GM12892 (cell line): Measurements from ENCODE around the gene PROSER3.

Source experiments
- DNase-seq: peaks from one replicate; pipeline ENCODE4 v3.0.0; 2011; ENCODE audit not compliant: insufficient read length
- FAIRE-seq: peaks from 2 replicates; lab custom pipeline; 2011; peaks lifted over from hg19 to GRCh38; lab: Jason Lieb, UNC
- POLR2A ChIP-seq: IDR thresholded peaks from 2 replicates; pipeline ENCODE4 v1.6.1; 2011; ENCODE audit warnings: low read depth, low read length, control low read depth
- POLR2AphosphoS5 ChIP-seq: IDR thresholded peaks from 2 replicates; pipeline ENCODE4 v1.6.1; 2011; ENCODE audit warnings: low read depth, low read length, control low read depth
- TAF1 ChIP-seq: IDR thresholded peaks from 2 replicates; pipeline ENCODE4 v1.6.1; 2011; ENCODE audit warnings: low read depth, mild to moderate bottlenecking, control low read depth, low read length, borderline replicate concordance

The PROSER3 gene

DNA sequence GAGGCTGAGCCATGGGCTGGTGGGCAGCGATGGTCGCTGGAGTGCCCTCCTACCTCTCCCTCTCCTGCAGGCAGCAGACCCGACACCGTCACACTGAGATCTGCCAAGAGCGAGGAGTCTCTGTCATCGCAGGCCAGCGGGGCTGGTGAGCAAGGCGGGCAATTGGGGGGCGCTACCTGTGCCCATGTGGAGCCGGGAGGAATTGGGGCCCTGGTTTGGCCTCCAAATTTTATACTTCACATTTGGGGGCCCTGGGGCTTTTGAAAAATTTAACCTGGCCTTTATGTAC, 27.3 kb downstream of the PROSER3 start:
- DNase-seq (no peak), FAIRE-seq (no peak)
- TF ChIP-seq POLR2A = no peak
- no peak for TF ChIP-seq TAF1
- no peak for TF ChIP-seq POLR2AphosphoS5

DNA sequence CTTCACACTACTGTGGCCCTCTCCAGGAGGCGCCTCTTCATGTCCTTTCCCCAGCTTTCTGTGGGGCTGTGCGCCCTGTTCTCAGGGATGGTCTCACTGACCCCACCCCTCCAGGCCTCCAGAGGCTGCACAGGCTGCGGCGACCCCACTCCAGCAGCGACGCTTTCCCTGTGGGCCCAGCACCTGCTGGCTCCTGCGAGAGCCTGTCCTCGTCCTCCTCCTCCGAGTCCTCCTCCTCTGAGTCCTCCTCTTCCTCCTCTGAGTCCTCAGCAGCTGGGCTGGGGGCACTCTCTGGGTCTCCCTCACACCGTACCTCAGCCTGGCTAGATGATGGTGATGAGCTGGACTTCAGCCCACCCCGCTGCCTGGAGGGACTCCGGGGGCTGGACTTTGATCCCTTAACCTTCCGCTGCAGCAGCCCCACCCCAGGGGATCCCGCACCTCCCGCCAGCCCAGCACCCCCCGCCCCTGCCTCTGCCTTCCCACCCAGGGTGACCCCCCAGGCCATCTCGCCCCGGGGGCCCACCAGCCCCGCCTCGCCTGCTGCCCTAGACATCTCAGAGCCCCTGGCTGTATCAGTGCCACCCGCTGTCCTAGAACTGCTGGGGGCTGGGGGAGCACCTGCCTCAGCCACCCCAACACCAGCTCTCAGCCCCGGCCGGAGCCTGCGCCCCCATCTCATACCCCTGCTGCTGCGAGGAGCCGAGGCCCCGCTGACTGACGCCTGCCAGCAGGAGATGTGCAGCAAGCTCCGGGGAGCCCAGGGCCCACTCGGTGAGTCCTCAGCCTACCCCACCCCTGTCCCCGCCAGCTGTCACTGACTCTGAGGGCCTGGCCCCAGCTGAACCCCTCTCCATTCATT, 28.6 kb downstream of the PROSER3 start:
- FAIRE-seq (no peak), DNase-seq (no peak)
- TF ChIP-seq TAF1 (no peak), POLR2A (no peak)

GRCh38 chr19:35787227-35787799, 29.3 kb downstream of the PROSER3 start:
- DNase-seq (no peak), FAIRE-seq (no peak)
- no peak for TF ChIP-seq POLR2A
- no peak for TF ChIP-seq POLR2AphosphoS5
- TF ChIP-seq TAF1 = no peak

DNA sequence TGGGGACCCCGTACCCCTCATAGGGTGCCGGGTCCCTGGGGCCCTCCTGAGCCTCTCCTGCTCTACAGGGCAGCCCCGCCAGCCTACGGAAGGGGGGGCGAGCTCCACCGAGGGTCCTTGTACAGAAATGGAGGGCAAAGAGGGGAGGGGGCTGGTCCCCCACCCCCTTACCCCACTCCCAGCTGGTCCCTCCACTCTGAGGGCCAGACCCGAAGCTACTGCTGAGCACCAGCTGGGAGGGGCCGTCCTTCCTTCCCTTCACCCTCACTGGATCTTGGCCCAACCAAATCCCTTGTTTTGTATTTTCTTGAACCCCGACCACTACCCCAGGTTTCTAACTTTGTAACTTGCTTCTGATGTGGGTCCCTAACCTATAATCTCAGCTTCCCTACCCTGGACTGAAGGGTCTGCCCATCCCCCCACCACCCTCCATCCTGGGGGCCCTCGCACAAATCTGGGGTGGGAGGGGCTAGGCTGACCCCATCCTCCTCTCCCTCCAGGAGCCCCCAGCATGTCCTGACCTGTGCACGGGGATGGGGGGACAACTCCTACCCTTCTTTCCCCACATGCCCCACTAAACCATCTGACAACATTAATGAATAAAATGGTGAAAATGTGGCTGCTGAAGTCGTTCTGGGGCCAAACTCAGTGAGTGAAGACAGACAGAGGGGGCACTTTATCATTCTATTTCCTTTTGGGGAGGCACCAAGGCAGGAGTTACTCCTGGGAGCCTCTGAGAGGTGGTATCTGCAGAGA, 30.4 kb downstream of the PROSER3 start:
- no peak for FAIRE-seq
- no peak for DNase-seq
- TF ChIP-seq POLR2AphosphoS5 (no peak), TAF1 (no peak), POLR2A (no peak)

- TF ChIP-seq TAF1 (no peak), POLR2A (no peak)
- FAIRE-seq = no peak
- no peak for DNase-seq
Measured at GRCh38 chr19:35789195-35789977, 31.4 kb downstream of the PROSER3 start.

DNA sequence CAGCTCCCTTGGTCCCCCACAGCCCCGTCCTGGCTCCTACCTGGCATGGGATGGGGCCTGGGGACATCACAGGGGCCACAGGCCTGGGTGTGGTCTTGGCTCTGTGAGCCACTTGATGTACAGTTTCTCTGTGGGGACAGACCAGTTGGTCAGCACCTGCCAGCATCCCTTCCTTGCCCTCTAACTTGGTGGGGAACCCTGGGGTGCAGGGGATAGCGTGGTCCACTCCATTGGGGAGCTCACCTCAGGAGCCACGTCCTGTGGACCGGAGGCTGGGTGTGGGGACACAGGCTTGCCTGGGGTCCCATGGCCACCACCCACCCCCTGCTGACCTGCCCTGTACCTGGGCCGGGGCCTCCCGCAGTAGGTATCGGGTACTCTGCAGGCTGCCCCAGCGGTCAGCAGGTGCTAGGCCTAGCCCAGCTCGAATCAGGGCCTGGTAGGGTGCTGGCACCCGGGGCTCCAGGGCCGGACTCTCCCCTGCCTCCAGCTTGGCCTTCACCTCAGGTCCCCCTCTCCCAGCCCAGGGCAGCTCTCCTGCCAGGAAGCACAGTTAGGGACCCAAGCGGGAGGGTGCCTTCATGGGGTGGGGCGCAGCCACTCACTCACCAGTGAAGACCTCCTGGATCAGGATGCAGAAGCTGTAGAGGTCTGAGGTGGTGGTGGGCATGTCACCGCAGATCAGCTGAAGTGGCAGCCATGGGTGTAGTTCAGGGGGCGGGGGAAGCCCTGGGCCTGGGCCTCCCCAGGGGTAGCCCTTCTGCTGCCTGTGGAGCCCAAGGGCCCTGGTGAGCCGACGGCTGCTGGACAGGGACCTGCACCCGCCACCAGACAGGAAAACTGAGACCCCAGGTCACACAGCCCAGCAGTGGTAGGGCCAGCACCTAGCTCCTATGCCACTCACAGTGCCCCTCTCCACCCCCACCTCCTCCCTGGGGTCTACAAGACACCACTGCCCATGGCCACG, 32.3 kb downstream of the PROSER3 start:
- TF ChIP-seq POLR2AphosphoS5 (no peak), TAF1 (no peak), POLR2A (no peak)
- no peak for FAIRE-seq

GRCh38 chr19:35790981-35791813, 33.2 kb downstream of the PROSER3 start:
- FAIRE-seq (no peak), DNase-seq (no peak)
- TF ChIP-seq POLR2A = no peak
- no peak for TF ChIP-seq POLR2AphosphoS5
- TF ChIP-seq TAF1 = no peak

More for the DNA sequence above, 32.3 kb downstream of the PROSER3 start:
- no peak for DNase-seq

GRCh38 chr19:35791814-35792279, 33.9 kb downstream of the PROSER3 start:
- no peak for FAIRE-seq
- TF ChIP-seq TAF1 = no peak
- TF ChIP-seq POLR2A = no peak
- no peak for TF ChIP-seq POLR2AphosphoS5
- no peak for DNase-seq

DNA sequence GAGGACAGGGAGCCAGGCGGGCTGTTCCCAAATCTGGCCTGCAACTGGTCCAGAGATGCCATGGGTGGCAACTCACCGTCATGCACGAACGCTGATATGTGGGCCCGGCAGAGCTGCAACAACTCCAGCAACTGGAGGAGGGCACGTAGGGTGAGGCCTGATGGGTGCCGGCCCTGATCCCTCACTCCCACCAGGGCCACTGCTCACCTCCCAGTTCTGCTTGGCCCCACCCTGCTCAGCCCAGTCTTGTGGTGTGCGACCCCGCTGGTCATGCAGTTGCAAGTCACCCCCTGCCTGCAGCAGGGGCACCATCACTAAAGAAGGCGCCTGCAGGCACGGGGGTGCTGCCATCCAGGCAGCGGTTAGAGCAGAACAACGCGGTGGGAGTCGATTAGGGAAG, 34.3 kb downstream of the PROSER3 start:
- FAIRE-seq (no peak), DNase-seq (no peak)
- TF ChIP-seq POLR2A (no peak), POLR2AphosphoS5 (no peak), TAF1 (no peak)

- no peak for TF ChIP-seq POLR2AphosphoS5
- TF ChIP-seq POLR2A = no peak
- no peak for TF ChIP-seq TAF1
- DNase-seq (no peak), FAIRE-seq (no peak)
Measured at GRCh38 chr19:35792888-35793287, 34.9 kb downstream of the PROSER3 start.
